GM21619 (cell line): ENCODE measurements around the gene PRKACA.
"Not testable (repeated sequence)": the region's sequence is repeated elsewhere in the genome, so short reads cannot be mapped to it uniquely, and the experiment has no call there.

ENCODE experiments used
- ATAC-seq: cut with Tn5 transposase; IDR thresholded peaks from one replicate; pipeline ENCODE4 v1.9.1; 2021; ENCODE audit not compliant: unreplicated experiment

The PRKACA gene

DNA sequence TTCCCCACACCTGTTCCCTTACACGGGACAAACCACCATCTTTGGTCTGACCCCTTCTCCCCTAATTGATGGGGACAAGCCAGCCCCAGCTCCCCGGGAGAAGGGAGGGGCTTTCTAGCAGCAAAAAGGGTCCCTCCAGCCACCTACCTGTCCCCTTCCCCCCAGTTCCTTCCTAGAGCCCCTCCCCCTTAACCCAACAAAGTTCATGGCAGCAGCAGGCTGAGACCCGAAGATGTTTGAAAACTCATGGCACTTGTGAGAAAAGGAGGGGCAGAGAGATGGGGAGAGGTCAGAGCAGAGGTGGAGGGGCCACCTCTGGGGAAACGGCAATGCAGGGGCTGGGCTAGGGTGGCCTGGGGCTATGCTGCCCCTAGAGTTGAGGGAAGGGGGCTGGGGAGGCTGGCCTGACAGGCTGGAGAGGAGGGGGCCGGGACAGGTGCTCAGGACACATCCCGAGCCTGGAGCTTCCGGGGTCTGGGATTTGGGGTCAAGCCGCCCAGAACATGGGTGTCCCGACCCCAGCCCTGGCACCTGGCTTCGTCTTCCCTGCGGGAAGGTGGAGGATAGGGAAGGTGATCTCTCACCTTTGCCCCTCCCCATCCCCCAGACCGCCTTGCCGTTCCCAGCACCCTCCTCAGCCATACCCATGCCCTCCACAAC lies 31.3 kb upstream of the PRKACA start:
- no peak for ATAC-seq

DNA sequence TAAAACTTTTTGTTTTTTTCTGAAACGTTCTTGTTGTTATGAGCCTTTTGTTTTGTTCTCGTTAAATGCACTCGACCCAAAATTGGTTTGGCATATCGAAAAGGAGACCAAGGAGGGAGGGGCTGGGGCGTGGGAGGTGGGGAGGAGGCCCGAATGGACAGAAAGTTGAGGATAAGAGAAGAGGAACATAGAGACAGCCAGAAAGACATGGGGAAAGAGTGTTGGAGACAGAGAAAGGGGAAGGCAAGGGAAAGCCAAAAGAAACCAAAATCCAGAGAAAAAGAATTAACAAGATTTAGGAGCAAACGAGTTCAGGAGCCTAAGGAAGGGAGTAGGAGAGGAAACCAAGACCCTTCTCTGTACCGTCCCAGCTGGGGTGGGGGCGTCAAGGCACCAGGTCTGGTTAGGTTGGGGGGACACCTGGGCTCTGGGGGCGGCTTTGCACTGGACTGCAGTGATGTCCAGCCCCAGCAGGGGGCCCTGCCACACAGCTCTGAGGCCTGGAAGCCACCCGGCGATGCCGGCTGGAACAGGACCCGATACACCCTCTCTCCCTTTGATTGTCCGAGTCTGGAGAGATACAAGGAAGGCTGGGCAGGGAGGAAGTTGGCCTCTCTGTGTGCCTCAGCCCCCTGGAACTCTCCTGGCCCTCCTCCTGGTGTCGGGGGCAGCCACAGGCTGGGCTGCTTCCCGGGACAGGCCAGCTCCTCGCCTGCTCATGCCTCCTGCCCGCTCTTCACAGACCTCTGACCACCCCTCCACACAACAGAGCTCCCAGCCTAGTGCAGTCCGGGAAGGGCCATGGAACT lies 30.4 kb upstream of the PRKACA start:
- no peak for ATAC-seq

DNA sequence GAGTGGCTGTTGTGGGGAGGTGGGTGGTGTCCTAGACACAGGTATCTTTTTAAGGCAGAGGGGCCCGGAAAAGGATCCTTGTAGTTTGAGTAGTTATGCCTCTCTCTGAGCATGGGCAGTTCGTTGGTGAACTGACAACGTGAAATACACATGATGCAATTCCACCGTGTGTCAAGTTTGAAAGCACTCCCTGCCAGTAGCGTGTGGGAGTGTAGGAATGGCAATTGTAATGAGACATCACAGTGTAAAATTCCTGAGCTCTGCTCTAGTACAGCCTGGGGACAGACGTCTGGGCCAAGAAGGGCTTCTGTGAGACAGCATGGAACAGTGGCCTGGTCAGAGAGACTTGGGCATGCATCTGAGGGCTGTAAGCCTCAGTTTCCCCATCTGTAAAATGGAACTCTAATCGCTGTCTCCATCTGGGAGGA lies 29.2 kb upstream of the PRKACA start:
- no peak for ATAC-seq

DNA sequence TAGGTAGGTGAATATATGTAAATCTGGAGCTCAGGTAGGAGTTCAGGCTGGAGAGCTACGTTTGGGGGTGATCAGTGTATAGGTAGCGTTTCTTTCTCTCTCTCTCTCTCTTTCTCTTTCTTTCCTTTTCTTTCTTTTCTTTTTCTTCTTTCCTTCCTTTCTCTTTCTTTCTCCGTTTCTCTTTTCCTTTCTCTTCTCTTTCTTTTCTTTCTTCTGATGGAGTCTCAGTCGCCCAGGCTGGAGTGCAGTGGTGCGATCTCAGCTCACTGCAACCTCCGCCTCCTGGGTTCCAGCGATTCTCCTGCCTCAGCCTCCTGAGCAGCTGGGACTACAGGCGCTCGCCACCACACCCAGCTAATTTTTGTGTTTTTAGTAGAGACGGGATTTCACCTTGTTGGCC lies 28.6 kb upstream of the PRKACA start:
- not testable (repeated sequence) for ATAC-seq

GRCh38 chr19:14145381-14145780 lies 27.8 kb upstream of the PRKACA start:
- ATAC-seq, result no peak

DNA sequence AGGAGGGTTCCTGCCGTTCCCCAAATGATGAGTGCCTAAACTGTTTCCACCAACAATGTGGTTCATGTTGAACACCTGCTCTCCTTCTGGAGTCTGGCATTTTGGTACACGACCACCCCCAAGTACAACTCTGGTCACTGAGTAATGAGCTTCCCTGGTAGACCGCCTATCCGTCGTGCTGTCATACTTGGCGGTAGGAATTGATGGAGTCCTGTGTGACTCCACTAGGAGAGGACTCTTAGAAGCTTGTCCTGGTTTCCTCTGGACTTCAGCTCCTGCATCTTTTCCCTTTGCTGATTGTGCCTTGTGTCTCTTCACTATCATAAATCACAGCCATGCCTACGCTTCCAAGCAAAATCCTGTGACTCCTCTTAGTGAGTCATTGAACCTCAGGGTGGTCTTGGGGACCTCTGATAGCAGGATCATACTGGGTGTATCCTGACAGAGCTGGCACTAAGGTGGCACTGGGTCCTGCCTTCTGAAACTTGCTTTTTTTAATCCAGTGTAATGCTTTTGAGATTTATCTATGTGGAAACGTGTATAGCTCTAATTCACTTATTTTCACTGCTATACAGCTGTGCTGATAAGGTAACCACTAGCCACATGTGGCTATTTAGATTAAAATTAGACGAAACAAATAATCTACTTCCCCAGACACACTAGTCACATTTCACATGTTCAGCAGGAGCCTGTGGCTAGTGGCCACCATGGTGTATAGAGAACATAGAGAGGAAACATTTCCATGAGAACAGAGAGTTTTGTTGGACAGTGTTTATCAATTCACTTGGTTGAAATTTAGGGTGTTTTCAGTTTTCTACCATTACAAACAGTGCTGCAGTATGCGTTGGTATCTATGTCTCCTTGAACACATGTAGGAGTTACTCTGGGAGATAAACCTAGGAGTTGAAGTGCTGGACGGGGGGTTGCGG lies 25.0 kb upstream of the PRKACA start:
- no peak for ATAC-seq

DNA sequence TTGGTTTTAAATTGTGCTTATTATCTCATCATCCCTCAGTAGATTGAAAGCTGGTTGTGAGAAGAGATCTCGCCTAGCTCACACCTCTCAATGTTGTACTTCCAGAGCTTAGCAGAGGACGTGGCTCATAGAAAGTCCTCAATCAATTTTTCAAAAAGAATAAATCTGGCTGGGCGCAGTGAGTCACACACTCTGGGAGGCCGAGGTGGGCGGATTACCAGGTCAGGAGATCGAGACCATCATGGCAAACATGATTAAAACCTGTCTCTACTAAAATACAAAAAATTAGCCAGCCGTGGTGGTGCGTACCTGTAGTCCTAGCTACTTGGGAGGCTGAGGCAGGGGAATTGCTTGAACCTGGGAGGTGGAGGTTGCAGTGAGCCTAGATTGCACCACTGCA lies 23.5 kb upstream of the PRKACA start:
- no peak for ATAC-seq

- no peak for ATAC-seq
Measured at GRCh38 chr19:14139944-14140343, 22.4 kb upstream of the PRKACA start.

GRCh38 chr19:14138576-14139265 lies 21.2 kb upstream of the PRKACA start:
- ATAC-seq, result no peak

GRCh38 chr19:14136509-14137281 lies 19.1 kb upstream of the PRKACA start, which contains the start of gene ASF1B:
TSS of gene ASF1B (minus strand) at chr19:14136589. CDS start at chr19:14136456, 133 bp downstream.
- ATAC-seq, result peak; percentile 78

- peak; percentile 1 for ATAC-seq
Measured at GRCh38 chr19:14135985-14136508, 18.5 kb upstream of the PRKACA start.

GRCh38 chr19:14135355-14135754 lies 17.8 kb upstream of the PRKACA start:
- ATAC-seq, result no peak

DNA sequence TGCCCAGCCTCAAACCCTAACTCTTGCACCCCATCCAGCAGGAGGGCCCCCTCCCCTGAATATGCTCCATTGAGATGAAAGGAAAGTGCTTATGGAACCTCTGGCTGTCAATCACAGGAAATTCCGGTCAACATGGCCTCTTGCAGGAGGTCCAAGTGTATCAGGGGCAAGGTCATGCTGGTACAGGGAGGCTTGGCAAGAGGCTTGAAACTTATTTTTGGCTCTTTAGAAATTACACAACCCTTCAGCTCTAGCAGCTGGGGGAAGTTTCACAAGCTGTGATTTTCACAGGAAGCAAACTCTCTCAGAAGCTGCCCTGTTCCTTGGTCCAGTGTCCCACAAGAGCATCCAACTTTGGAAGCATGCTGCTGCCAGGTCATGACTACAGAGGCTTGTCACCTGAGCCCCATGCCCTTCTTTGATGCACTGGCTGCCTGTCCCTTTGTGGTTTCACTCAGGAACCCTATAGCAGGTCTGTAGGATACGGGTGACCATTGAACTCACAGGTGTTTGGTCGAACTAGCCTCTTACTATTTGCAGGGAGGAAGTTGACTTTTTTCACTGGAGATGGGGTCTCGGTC lies 10.5 kb upstream of the PRKACA start:
- ATAC-seq, result no peak

- ATAC-seq, result no peak
Measured at GRCh38 chr19:14127176-14127575, 9.6 kb upstream of the PRKACA start.

DNA sequence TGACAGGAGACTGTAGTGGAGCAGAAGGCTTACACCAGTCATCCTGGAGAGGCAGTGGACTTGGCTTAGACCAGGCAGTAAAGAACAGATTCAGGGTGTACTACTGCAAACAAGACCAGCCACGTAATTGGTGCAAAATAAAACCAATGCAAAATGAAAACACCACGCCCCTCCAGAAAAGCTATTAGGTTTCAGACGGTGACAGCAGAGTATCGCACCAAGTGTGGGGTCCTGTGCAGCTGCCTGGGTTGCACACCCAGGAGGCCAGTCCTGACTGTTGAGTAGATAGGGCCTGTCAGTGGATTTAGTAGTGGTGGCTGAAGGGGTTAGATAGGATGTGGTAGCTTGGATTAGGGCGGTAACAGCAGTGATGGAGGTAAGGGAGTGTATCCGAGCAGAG lies 5.4 kb upstream of the PRKACA start:
- no peak for ATAC-seq

GRCh38 chr19:14120497-14120780 lies 2.9 kb upstream of the PRKACA start:
- ATAC-seq, result no peak

DNA sequence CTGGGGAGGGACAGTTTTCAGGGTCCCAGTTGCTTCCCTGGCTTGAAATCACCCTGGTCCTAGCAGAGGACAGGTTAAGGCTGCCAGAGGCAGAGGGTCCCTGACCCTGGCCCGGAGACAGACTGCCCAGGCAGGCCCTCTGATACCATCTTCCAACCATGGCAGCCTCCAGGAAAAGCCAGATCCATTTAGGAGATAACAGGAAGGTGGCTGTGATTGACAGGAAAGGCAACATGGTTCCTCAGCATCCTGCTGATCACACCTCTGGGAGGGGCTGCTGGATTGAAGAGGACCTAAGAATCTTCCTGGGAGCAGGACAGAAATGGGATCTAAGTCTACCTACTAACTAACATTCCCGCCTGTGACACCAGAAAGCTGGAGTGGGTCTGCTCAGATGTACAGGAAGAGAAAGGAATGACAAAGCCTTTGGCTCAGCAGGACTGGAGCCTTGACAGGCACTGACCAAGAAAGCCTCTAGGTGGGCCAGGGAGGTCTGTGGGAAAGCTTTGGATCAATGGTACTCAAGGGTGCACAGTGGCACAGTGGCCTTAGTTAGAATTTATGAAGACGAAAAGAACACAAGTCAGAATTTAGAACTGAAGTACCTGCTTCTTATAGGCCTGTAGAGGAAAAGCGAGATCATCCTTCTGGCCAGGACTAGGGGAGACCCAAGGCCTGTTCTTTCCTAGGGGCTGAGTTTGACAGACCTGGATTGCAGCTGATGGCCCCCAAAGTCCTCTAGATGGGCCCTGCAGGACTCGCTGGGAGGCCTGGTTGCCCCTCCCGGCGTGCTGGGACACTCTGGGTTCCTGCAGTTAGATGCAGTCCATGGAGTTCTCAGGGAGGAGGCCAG lies 2.3 kb upstream of the PRKACA start:
- ATAC-seq, result no peak

GRCh38 chr19:14119146-14119545 lies 1.6 kb upstream of the PRKACA start:
- ATAC-seq, result no peak
